Uterus (tissue), 4 donors: ENCODE data around the gene RARS2. TPM values are rescaled to one million over a fixed set of nuclear protein-coding genes. Genes with fewer than 3 reads are reported as not detected.

Experiments used
- DNase-seq, 2 donors: peaks; one replicate each; pipeline ENCODE4 v3.0.0-alpha.2; 2019 to 2020
- H3K27ac ChIP-seq, 2 donors: fragments of 200-600 bp; sonication (generic); 1 replicate in 1 of 2; 2 replicates in 1 of 2; pipeline ENCODE4 v1.5.1; 2016 to 2018
- H3K27me3 ChIP-seq, 2 donors: fragments of 200-600 bp; sonication (generic); one replicate each; pipeline ENCODE4 v1.5.1; 2018 to 2019; ENCODE audit warnings: control low read depth in 1 of 2
- H3K36me3 ChIP-seq, 2 donors: fragments of 200-600 bp; sonication (generic); one replicate each; pipeline ENCODE4 v1.5.1; 2019; ENCODE audit warnings: control low read depth in 1 of 2
- H3K4me1 ChIP-seq, 2 donors: fragments of 200-600 bp; sonication (generic); one replicate each; pipeline ENCODE4 v1.5.1; 2018 to 2019; ENCODE audit warnings: control low read depth in 1 of 2
- H3K4me3 ChIP-seq, 2 donors: fragments of 200-600 bp; sonication (generic); 1 replicate in 1 of 2; 2 replicates in 1 of 2; pipeline ENCODE4 v1.5.1; 2018 to 2019; ENCODE audit warnings: mild to moderate bottlenecking in 1 of 2
- H3K9me3 ChIP-seq, 2 donors: fragments of 200-600 bp; sonication (generic); one replicate each; pipeline ENCODE4 v1.5.1; 2019; ENCODE audit warnings: control low read depth in 1 of 2
- POLR2A ChIP-seq, 2 donors: fragments of 450-650 bp; IDR thresholded peaks; one replicate each; pipeline ENCODE4 v1.6.1; 2016; ENCODE audit warnings: antibody characterized with exemption in 2 of 2, mild to moderate bottlenecking in 1 of 2, moderate library complexity in 1 of 2
- intact Hi-C: fragments of 100-400 bp; cut with DNase I; formaldehyde crosslinking; loops from one replicate; pipeline ENCODE4 v1.15.1; 2023; ENCODE audit warnings: low total_unique reads
- total RNA-seq, 4 donors: library from RNA; depleted of rRNA in 3 of 4; stranded (reverse); fragments of >200 nt in 3 of 4; gene quantifications; one replicate each; pipeline versions ENCODE4 v1.1.0 to v1.2.4, GENCODE V29; 2014 to 2023
- TF ChIP-seq, protein P1 (sequence below), 4 experiments: fragments of 200-600 bp in 2 of 4; fragments of 450-650 bp in 2 of 4; sonication (generic) in 2 of 4; IDR thresholded peaks; one replicate each; pipeline ENCODE4 v1.5.1; 2016 to 2019; ENCODE audit warnings: antibody characterized with exemption in 4 of 4, mild to moderate bottlenecking in 2 of 4, moderate library complexity in 1 of 4
- donor health status: DM: yes; HTN: yes; CAD: no.

The RARS2 gene
- total RNA-seq, 4 donors from 2014 or later = 15.6 to 61.3 (median 44.1) TPM

DNA sequence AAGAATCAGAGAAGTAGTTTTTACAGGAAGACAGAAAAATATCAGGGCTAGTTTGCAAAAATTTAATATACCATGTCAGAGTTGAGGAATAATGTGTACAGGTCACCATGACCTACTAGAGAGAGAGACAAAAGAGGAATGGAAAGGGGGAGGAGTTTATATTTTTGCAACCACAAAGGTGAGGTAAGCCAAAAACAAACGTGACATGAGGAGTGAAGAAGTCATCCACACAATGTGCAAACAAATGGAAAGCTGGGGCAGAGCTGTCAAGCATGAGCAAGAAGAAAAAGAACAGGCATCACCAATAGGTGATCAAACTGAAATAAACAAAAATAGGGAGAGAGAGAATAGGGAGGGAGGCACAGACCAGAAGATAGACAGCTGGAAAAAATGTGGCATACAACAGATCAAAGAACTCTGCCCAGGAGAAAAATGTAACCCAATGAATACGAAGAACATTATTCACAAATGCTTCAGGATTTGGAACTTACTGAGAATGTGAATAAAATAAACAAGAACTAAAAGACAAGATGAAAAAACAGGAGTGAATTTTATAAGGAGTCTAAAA lies 15.5 kb downstream of the RARS2 start:
- intact Hi-C loops = no loop called here
- no peak for TF ChIP-seq POLR2A (IDR thresholded peaks at IDR 0.05)
- TF ChIP-seq, protein P1, sequence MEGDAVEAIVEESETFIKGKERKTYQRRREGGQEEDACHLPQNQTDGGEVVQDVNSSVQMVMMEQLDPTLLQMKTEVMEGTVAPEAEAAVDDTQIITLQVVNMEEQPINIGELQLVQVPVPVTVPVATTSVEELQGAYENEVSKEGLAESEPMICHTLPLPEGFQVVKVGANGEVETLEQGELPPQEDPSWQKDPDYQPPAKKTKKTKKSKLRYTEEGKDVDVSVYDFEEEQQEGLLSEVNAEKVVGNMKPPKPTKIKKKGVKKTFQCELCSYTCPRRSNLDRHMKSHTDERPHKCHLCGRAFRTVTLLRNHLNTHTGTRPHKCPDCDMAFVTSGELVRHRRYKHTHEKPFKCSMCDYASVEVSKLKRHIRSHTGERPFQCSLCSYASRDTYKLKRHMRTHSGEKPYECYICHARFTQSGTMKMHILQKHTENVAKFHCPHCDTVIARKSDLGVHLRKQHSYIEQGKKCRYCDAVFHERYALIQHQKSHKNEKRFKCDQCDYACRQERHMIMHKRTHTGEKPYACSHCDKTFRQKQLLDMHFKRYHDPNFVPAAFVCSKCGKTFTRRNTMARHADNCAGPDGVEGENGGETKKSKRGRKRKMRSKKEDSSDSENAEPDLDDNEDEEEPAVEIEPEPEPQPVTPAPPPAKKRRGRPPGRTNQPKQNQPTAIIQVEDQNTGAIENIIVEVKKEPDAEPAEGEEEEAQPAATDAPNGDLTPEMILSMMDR (IDR thresholded peaks at IDR 0.05) = no peak
- Histone ChIP-seq H3K27ac (peak overlapping the region; percentile 28 to 75), H3K9me3 (no peaks in the 10 kb centered on the region), H3K4me1 (peaks cover 9 to 15% of the 10 kb centered on the region in 2 donors), H3K4me3 (no peak overlapping the region), H3K27me3 (no peaks in the 10 kb centered on the region), H3K36me3 (no peaks in the 10 kb centered on the region)
- no peak for DNase-seq

GRCh38 chr6:87573307-87574024 lies 16.3 kb downstream of the RARS2 start:
- no peaks in the 10 kb centered on the region for H3K9me3 ChIP-seq
- H3K27me3 ChIP-seq = no peaks in the 10 kb centered on the region
- TF ChIP-seq POLR2A (IDR thresholded peaks at IDR 0.05) = no peak
- TF ChIP-seq, protein P1 (IDR thresholded peaks at IDR 0.05) = no peak
- peak overlapping the region; percentile 46 to 75 for H3K27ac ChIP-seq
- DNase-seq = no peak
- no peaks in the 10 kb centered on the region for H3K36me3 ChIP-seq
- intact Hi-C loops = no loop called here
- no peak overlapping the region for H3K4me3 ChIP-seq
- peaks cover 9 to 15% of the 10 kb centered on the region in 2 donors for H3K4me1 ChIP-seq

GRCh38 chr6:87572883-87573282 lies 16.9 kb downstream of the RARS2 start:
- Histone ChIP-seq H3K9me3 (no peaks in the 10 kb centered on the region), H3K27ac (peak overlapping the region; percentile 46 to 75), H3K4me3 (no peak overlapping the region), H3K27me3 (no peaks in the 10 kb centered on the region), H3K4me1 (peaks cover 9 to 15% of the 10 kb centered on the region in 2 donors), H3K36me3 (no peaks in the 10 kb centered on the region)
- TF ChIP-seq POLR2A (IDR thresholded peaks at IDR 0.05) = no peak
- TF ChIP-seq, protein P1 (IDR thresholded peaks at IDR 0.05) = no peak
- intact Hi-C loops = no loop called here
- DNase-seq = no peak

DNA sequence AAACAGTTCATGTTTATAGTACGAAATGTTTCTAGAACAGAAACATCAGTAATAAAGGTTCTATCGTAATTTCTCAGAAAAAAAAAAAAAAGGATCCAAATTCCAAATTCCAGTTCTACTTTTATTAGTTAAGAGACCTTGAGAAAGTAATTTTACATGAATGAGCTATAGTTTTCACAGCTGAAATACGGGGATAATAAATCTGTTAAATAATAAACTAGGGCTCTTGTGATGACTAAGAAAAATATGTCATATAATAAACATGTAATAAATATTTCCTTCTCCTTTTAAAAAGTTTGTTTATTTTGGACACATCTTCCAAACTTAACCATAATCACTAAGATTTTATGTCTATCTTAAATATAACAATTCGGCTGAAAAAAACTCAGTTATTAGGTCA lies 17.8 kb downstream of the RARS2 start:
- DNase-seq = no peak
- H3K36me3 ChIP-seq = no peaks in the 10 kb centered on the region
- peak overlapping the region; percentile 46 to 75 for H3K27ac ChIP-seq
- no peak for TF ChIP-seq POLR2A (IDR thresholded peaks at IDR 0.05)
- TF ChIP-seq, protein P1 (IDR thresholded peaks at IDR 0.05) = no peak
- peaks cover 9 to 15% of the 10 kb centered on the region in 2 donors for H3K4me1 ChIP-seq
- intact Hi-C loops = no loop called here
- no peaks in the 10 kb centered on the region for H3K9me3 ChIP-seq
- H3K4me3 ChIP-seq = no peak overlapping the region
- H3K27me3 ChIP-seq = no peaks in the 10 kb centered on the region

DNA sequence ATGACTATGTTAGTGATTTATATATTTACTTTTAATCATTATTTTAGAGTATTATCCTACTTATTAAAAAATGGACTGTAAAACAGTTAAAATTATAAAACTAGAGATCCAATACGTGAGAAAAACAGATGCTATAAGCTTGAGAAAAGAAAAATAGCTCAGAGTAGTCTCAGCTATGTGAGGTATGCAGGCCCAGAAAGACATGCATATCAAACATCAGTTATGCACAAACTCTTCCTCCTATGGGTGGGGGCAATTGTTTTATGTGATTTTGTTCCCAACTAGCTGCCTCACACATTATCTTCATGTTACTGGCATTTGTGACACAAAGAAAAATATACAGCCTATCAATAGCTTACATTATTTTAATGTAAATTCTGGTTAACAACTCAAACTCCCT lies 28.8 kb downstream of the RARS2 start:
- Histone ChIP-seq H3K36me3 (no peaks in the 10 kb centered on the region), H3K4me3 (no peak overlapping the region), H3K4me1 (no peaks in the 10 kb centered on the region), H3K9me3 (no peaks in the 10 kb centered on the region), H3K27ac (no peak overlapping the region), H3K27me3 (no peaks in the 10 kb centered on the region)
- TF ChIP-seq POLR2A (IDR thresholded peaks at IDR 0.05) = no peak
- TF ChIP-seq, protein P1 (IDR thresholded peaks at IDR 0.05) = no peak
- no peak for DNase-seq
- intact Hi-C loops = no loop called here
